HG03571 (cell line): ENCODE measurements around the gene AKT1S1.

Experiments used
- ATAC-seq: cut with Tn5 transposase; IDR thresholded peaks from one replicate; pipeline ENCODE4 v1.9.1; 2021; ENCODE audit not compliant: unreplicated experiment

Gene AKT1S1

GRCh38 chr19:49856574-49857021 lies 20.6 kb downstream of the AKT1S1 start:
- ATAC-seq = no peak

GRCh38 chr19:49855676-49856573 lies 21.2 kb downstream of the AKT1S1 start:
- ATAC-seq = no peak

GRCh38 chr19:49855277-49855675 lies 21.9 kb downstream of the AKT1S1 start:
- ATAC-seq = no peak

GRCh38 chr19:49854378-49855263 lies 22.5 kb downstream of the AKT1S1 start:
- no peak for ATAC-seq

GRCh38 chr19:49853852-49854377 lies 23.2 kb downstream of the AKT1S1 start:
- ATAC-seq = no peak

GRCh38 chr19:49852631-49853126 lies 24.5 kb downstream of the AKT1S1 start:
- ATAC-seq = no peak

GRCh38 chr19:49851456-49852259 lies 25.5 kb downstream of the AKT1S1 start:
- ATAC-seq = no peak

GRCh38 chr19:49850487-49851342 lies 26.4 kb downstream of the AKT1S1 start, which contains the start of gene PTOV1:
Gene PTOV1 (plus strand): TSS chr19:49851159.
- ATAC-seq = peak; percentile 73

GRCh38 chr19:49850221-49850486 lies 27.0 kb downstream of the AKT1S1 start:
- ATAC-seq = no peak

GRCh38 chr19:49849433-49850220 lies 27.5 kb downstream of the AKT1S1 start:
- ATAC-seq = no peak

- no peak for ATAC-seq
Measured at GRCh38 chr19:49848938-49849337, 28.2 kb downstream of the AKT1S1 start.

GRCh38 chr19:49847731-49848696 lies 29.1 kb downstream of the AKT1S1 start:
- ATAC-seq = no peak

- ATAC-seq = no peak
Measured at GRCh38 chr19:49846408-49846807, 30.7 kb downstream of the AKT1S1 start.

- ATAC-seq = no peak
Measured at GRCh38 chr19:49845414-49845813, 31.7 kb downstream of the AKT1S1 start.

- ATAC-seq = no peak
Measured at GRCh38 chr19:49844138-49845095, 32.7 kb downstream of the AKT1S1 start.

- no peak for ATAC-seq
Measured at GRCh38 chr19:49843265-49843664, 33.9 kb downstream of the AKT1S1 start.
